NCI-H1105 (cell line): ENCODE results near the gene MINDY4.
A peak's percentile ranks its signal among the peaks of the same experiment; 100 is the strongest.

ENCODE experiments used
- DNase-seq: peaks from one replicate; lab custom pipeline; 2025; lab: John Stamatoyannopoulos, UW

MINDY4 gene

GRCh38 chr7:30743371-30744074 is 27.7 kb upstream of the MINDY4 start:
- DNase-seq: no peak

DNA sequence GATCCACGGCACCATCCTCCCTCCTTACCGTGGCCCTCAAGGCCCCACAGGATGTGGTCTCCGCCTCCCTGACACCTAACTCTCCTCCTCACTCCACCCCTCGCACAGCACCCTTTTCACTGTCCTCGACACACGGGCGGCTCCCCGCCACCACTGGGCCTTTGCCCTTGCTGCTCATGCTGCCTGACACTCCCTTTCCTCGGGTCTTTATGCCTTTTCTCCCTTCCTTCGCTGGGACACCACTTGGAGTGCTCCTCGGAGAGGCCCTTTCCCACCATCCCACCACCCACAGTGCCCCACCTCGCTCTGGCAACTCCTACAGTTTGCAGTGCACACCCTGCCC is 27.2 kb upstream of the MINDY4 start:
- DNase-seq: no peak

- no peak for DNase-seq
Observed at GRCh38 chr7:30745261-30745941, 25.8 kb upstream of the MINDY4 start.

DNA sequence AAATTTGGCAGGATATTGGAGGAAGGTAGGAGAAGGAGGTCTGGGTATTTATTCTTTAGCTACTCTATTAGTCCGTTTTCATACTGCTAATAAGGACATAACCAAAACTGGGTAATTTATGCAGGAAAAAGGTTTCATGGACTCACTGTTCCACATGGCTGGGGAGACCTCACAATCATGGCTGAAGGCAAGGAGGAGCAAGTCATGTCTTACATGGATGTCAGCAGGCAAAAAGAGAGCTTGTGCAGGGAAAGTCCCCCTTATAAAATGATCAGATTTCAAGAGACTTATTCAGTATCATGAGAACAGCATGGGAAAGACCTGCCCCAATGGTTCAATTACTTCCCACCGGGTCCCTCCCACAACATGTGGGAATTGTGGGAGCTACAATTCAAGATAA is 21.2 kb upstream of the MINDY4 start:
- no peak for DNase-seq

- no peak for DNase-seq
Observed at GRCh38 chr7:30750683-30751650, 20.2 kb upstream of the MINDY4 start.

DNA sequence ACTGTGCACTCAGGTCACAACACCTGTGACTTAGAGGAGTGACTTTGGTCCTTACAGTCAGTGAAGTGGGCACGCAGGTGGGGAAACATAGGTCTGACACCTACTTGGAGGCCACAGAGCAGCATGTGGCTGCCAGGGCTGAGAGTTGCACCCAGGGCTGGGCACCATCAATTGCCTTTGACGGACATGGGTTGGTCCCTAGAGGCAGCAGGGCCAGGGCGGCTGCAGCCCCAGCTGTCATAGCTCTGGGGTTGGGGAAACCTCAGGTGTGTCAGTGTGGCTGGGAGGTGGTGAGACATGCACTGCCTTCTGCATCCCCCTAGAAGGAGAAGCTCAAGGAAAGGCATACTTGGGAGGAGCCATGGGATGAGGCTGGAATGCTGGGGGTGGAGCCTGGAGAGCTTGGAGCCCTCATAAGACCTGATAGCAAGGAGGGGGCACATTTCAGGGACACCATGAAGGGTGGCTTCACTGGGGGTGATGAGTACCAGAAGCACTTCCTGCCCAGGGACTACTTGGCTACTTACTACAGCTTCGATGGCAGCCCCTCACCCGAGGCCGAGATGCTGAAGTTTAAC is 19.4 kb upstream of the MINDY4 start, which contains the start of gene INMT:
Gene INMT (plus strand): TSS at position 440 of the 578 bp plus-strand sequence. CDS start 16 bp downstream, at position 456.
- DNase-seq: no peak

DNA sequence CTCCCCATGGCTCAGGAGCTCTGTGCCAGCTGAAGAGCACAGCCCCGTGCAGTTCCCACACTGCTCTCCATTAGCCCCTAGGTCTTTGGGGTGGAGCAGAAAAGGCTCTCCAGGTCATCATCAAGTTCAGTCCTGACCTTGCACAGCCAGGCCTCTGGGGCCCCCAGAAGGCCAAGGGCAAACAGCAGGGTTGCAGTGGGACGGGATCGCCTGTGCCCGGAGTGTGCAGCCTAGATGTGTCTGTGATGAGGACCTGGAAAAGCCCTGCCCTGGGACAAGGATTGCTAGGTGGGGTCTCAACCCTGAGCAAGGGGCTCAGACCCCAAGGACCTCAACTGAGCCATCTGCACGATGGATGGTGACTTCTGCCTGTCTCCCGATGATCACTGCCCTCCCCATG is 18.7 kb upstream of the MINDY4 start:
- DNase-seq: no peak

DNA sequence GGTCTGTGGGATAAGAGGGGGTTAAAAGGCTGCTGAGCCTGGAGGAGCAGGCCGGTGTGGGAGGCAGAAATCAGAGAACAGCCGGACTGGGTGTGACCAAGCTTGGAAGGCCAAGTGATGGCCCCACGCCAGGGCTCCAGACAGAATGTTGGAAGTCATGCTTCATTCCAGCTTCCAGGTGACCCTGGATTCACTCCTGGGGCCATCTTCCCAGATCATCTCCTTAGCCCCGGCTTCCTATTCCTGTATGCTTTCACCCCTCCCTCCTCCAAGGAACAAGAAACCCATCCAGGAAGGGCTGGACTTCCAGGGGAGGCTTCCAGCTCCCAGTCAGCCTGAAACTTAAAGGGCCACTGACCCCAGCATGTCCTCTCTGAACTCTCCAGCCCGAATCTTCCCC is 18.2 kb upstream of the MINDY4 start:
- no peak for DNase-seq

DNA sequence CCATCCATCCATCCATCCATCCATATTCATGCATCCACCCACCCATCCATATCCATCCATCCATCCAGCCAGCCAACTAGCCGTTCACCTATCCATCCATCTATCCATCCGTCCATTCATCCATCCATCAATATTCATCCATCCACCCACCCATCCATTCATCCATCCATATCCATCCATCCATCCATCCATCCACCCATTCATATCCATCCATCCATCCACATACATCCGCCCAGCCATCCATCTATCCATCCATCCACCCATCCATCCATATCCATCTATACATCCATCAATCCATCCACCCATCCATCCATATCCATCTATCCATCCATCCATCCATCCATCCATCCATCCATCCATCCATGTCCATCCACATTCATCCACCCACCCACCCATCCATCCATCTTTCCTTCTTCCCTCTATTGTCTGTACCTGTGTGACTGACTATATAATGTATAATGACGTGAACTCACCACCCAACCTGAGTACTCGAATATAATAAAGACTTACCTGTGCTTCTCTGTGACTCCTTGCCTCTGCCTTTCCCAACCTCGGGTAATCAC is 16.8 kb upstream of the MINDY4 start:
- no peak for DNase-seq

- no peak for DNase-seq
Observed at GRCh38 chr7:30755384-30756154, 15.6 kb upstream of the MINDY4 start.

- DNase-seq: no peak
Observed at GRCh38 chr7:30757342-30757692, 13.9 kb upstream of the MINDY4 start.

GRCh38 chr7:30760514-30761213 is 10.6 kb upstream of the MINDY4 start:
- no peak for DNase-seq

- peak; percentile 49 for DNase-seq
Observed at GRCh38 chr7:30761214-30762156, 9.7 kb upstream of the MINDY4 start.

GRCh38 chr7:30764030-30764975 is 6.9 kb upstream of the MINDY4 start:
- no peak for DNase-seq

GRCh38 chr7:30765408-30765807 is 5.8 kb upstream of the MINDY4 start:
- DNase-seq: no peak

DNA sequence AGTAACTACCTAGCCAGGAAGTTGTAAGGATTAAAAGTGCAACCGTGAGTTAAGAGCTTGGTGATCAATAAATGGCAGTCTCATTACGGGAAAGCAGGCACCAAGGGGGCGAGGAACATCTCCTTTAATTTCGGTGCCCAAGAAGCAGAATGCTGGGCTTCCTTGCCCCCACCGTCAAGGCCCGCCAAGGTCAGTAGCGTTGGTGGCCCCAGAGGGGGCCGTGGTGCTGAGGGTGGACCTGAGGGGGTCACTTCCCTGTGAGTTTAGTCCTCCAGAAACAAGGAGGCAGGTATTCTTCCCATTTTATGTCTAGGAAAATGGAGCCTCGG is 408 bp upstream of the MINDY4 start:
- no peak for DNase-seq

DNA sequence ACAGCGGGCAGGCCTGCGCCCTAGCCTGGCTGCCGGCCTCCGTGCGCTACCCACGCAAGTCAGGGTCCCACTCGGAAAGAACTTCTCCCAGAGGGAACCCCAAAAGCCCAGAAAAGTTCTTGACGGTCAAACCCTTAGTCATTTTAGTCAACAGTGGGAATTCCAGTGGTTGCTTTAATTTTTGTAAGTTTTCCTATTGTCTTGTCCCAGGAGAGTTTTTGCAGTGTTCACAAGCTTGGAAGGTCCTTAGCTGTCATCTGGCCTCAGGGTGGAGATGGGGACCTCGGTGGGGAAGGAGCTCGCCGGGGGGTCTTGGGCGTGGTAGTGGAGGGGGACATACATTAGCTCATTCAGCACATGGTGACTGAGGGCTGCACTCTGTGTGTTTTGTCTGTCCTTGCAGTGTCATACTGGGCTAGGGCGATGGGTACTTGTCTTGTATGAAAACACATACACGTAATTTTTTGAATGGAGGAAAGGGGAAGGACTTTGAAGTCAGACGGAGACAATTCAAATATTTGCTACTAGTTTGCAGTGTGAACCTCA is 736 bp downstream of the MINDY4 start:
- DNase-seq: no peak

- no peak for DNase-seq
Observed at GRCh38 chr7:30772984-30773383, 1.8 kb downstream of the MINDY4 start.
